Keratinocyte (primary cell): ENCODE measurements around the gene CLEC16A. TPM values are rescaled to one million over a fixed set of nuclear protein-coding genes. Genes with fewer than 3 reads are reported as not detected.

Source experiments
- DNase-seq: peaks from one replicate; pipeline ENCODE4 v3.0.0-alpha.2; 2011; ENCODE audit warnings: low read depth, missing footprints, low spot score
- FAIRE-seq: peaks from 2 replicates; lab custom pipeline; 2011; peaks lifted over from hg19 to GRCh38; lab: Jason Lieb, UNC
- H2AFZ ChIP-seq: 2 replicates; pipeline ENCODE4 v1.6.0; 2012; ENCODE audit warnings: low read length, control low read depth, inconsistent platforms; ENCODE audit not compliant: control insufficient read depth
- H3K27ac ChIP-seq: 2 replicates; pipeline ENCODE4 v1.5.1; 2011; ENCODE audit warnings: low read length; ENCODE audit not compliant: control insufficient read depth, insufficient read depth
- H3K27me3 ChIP-seq: 3 replicates; pipeline ENCODE4 v1.6.0; 2011; ENCODE audit warnings: low read length; ENCODE audit not compliant: control insufficient read depth, insufficient read depth; ENCODE audit errors: extremely low read depth
- H3K36me3 ChIP-seq, 2 experiments: 2 replicates in 1 of 2; 3 replicates in 1 of 2; pipeline ENCODE4 v1.5.1; 2011; ENCODE audit warnings: low read length in 2 of 2, mild to moderate bottlenecking in 1 of 2; ENCODE audit not compliant: control insufficient read depth in 2 of 2, insufficient read depth in 2 of 2; ENCODE audit errors: extremely low read depth in 1 of 2
- H3K4me1 ChIP-seq: 3 replicates; pipeline ENCODE4 v1.5.1; 2011; ENCODE audit warnings: low read length; ENCODE audit not compliant: control insufficient read depth, insufficient read depth; ENCODE audit errors: extremely low read depth
- H3K4me2 ChIP-seq: 3 replicates; pipeline ENCODE4 v1.6.0; 2011; ENCODE audit warnings: low read depth, low read length; ENCODE audit not compliant: control insufficient read depth, insufficient read depth; ENCODE audit errors: extremely low read depth
- H3K4me3 ChIP-seq, 3 experiments: fragments of 200-600 bp in 1 of 3; sonication (generic) in 1 of 3; 2 replicates in 2 of 3; 3 replicates in 1 of 3; pipeline ENCODE4 v1.5.1; 2011 to 2016; ENCODE audit warnings: low read length in 3 of 3, mild to moderate bottlenecking in 3 of 3, control low read depth in 2 of 3, inconsistent platforms in 1 of 3, low read depth in 1 of 3, mixed read lengths in 1 of 3, mixed run types in 1 of 3, moderate library complexity in 1 of 3; ENCODE audit not compliant: control insufficient read depth in 2 of 3, insufficient read depth in 2 of 3; ENCODE audit errors: extremely low read depth in 1 of 3
- H3K79me2 ChIP-seq: 2 replicates; pipeline ENCODE4 v1.6.0; 2012; ENCODE audit warnings: low read length; ENCODE audit not compliant: control insufficient read depth, insufficient read depth
- H3K9ac ChIP-seq: 3 replicates; pipeline ENCODE4 v1.6.0; 2011; ENCODE audit warnings: low read length; ENCODE audit not compliant: control insufficient read depth, insufficient read depth; ENCODE audit errors: extremely low read depth
- H3K9me1 ChIP-seq: 3 replicates; pipeline ENCODE4 v1.6.0; 2011; ENCODE audit warnings: low read length; ENCODE audit not compliant: control insufficient read depth, insufficient read depth; ENCODE audit errors: extremely low read depth
- H3K9me3 ChIP-seq: 2 replicates; pipeline ENCODE4 v1.5.1; 2012; ENCODE audit warnings: low read depth, low read length; ENCODE audit not compliant: control insufficient read depth
- H4K20me1 ChIP-seq: 3 replicates; pipeline ENCODE4 v1.6.0; 2011; ENCODE audit warnings: low read length; ENCODE audit not compliant: control insufficient read depth, insufficient read depth; ENCODE audit errors: extremely low read depth
- EZH2 ChIP-seq: IDR thresholded peaks from one replicate; pipeline ENCODE4 v1.6.1; 2012; ENCODE audit warnings: inconsistent platforms, mild to moderate bottlenecking, low read length, moderate library complexity
- dilution Hi-C: fragments of 300-500 bp; cut with MboI; formaldehyde crosslinking; loops from one replicate; pipeline ENCODE4 v1.7.0; 2020; ENCODE audit warnings: low sequenced_read_pairs; ENCODE audit not compliant: extremely low pct_ligation_motif_present
- polyA plus RNA-seq, 5 experiments: library from polyadenylated mRNA; depleted of rRNA in 3 of 5; stranded (reverse) in 3 of 5; stranded (forward) in 1 of 5; unstranded in 1 of 5; fragments of >200 nt; gene quantifications; 1 replicate in 1 of 5; 2 replicates in 3 of 5; 3 replicates in 1 of 5; pipeline versions ENCODE4 v1.2.1 to v1.2.3, GENCODE V29; 2011 to 2012; ENCODE audit warnings: missing spikeins in 2 of 5, low read depth in 1 of 5, low replicate concordance in 1 of 5
- TF ChIP-seq, protein P1 (sequence below), 3 experiments: IDR thresholded peaks in 1 of 3; conservative IDR thresholded peaks in 1 of 3; optimal IDR thresholded peaks in 1 of 3; 2 replicates in 2 of 3; 3 replicates in 1 of 3; pipeline versions ENCODE3 to v1.5.1; 2011; ENCODE audit warnings: low read length in 3 of 3, mild to moderate bottlenecking in 3 of 3, moderate library complexity in 2 of 3, control low read depth in 1 of 3, inconsistent platforms in 1 of 3; ENCODE audit not compliant: insufficient read depth in 2 of 3; ENCODE audit errors: extremely low read depth in 1 of 3

CLEC16A gene
- polyA plus RNA-seq, 1 donor (not counting 4 experiments of a cell fraction or from before 2014, with no cell fraction given), result 9.5 TPM

- Histone ChIP-seq H3K36me3 (peaks cover 4 to 20% of the 10 kb centered on the region in 2 experiments), H3K79me2 (peaks cover 73% of the 10 kb centered on the region), H4K20me1 (peaks cover 34% of the 10 kb centered on the region), H3K27ac (peak within 1 kb of the TSS; percentile 60), H3K4me2 (peak within 1 kb of the TSS; percentile 92), H2AFZ (peak within 1 kb of the TSS; percentile 97), H3K4me3 (peak within 1 kb of the TSS; percentile 65 to 84 (median 80)), H3K9ac (peak within 1 kb of the TSS; percentile 72), H3K9me1 (peaks cover 8% of the 10 kb centered on the region), H3K9me3 (no peaks in the 10 kb centered on the region), H3K4me1 (peaks cover 61% of the 10 kb centered on the region), H3K27me3 (no peaks in the 10 kb centered on the region)
- FAIRE-seq, result no peak
- TF ChIP-seq EZH2, result no peak
- TF ChIP-seq, protein P1, sequence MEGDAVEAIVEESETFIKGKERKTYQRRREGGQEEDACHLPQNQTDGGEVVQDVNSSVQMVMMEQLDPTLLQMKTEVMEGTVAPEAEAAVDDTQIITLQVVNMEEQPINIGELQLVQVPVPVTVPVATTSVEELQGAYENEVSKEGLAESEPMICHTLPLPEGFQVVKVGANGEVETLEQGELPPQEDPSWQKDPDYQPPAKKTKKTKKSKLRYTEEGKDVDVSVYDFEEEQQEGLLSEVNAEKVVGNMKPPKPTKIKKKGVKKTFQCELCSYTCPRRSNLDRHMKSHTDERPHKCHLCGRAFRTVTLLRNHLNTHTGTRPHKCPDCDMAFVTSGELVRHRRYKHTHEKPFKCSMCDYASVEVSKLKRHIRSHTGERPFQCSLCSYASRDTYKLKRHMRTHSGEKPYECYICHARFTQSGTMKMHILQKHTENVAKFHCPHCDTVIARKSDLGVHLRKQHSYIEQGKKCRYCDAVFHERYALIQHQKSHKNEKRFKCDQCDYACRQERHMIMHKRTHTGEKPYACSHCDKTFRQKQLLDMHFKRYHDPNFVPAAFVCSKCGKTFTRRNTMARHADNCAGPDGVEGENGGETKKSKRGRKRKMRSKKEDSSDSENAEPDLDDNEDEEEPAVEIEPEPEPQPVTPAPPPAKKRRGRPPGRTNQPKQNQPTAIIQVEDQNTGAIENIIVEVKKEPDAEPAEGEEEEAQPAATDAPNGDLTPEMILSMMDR (optimal IDR thresholded peaks at IDR 0.05 in 1 of 3, IDR thresholded peaks at IDR 0.05 in 1 of 3, conservative IDR thresholded peaks at IDR 0.05 in 1 of 3; ENCODE audit: extremely low read depth in 1 of 3, insufficient read depth in 2 of 3, low read length in 3 of 3), result peak in 1 of 3 experiments; percentile 2
- dilution Hi-C loops, result no loop called here
- peak; percentile 32 for DNase-seq
These were observed 1.9 kb upstream of the CLEC16A start, which contains the start of gene DEXI for GRCh38 chr16:10942352-10943063. DEXI (minus strand) TSS chr16:10942468; CDS start chr16:10942005, 463 bp downstream.

GRCh38 chr16:10943064-10943353, 1.4 kb upstream of the CLEC16A start:
- TF ChIP-seq EZH2, result no peak
- TF ChIP-seq, protein P1 (optimal IDR thresholded peaks at IDR 0.05 in 1 of 3, IDR thresholded peaks at IDR 0.05 in 1 of 3, conservative IDR thresholded peaks at IDR 0.05 in 1 of 3; ENCODE audit: extremely low read depth in 1 of 3, insufficient read depth in 2 of 3, low read length in 3 of 3), result no peak
- dilution Hi-C loops, result no loop called here
- Histone ChIP-seq H3K4me1 (peaks cover 56% of the 10 kb centered on the region), H3K27me3 (no peaks in the 10 kb centered on the region), H3K79me2 (peaks cover 69% of the 10 kb centered on the region), H3K4me2 (peak overlapping the region; percentile 80), H3K36me3 (peaks cover 4 to 15% of the 10 kb centered on the region in 2 experiments), H3K9me3 (no peaks in the 10 kb centered on the region), H4K20me1 (peaks cover 29% of the 10 kb centered on the region), H2AFZ (no peak overlapping the region), H3K9ac (no peak overlapping the region), H3K27ac (no peak overlapping the region), H3K4me3 (peak overlapping the region in 1 of 3 experiments; percentile 75), H3K9me1 (peaks cover 8% of the 10 kb centered on the region)
- no peak for DNase-seq
- FAIRE-seq, result no peak
